Suprapubic skin (tissue), 4 donors: ENCODE results near the gene C6orf120. TPM values are rescaled to one million over a fixed set of nuclear protein-coding genes. Genes with fewer than 3 reads are reported as not detected.

Source experiments
- DNase-seq, 2 donors: peaks; one replicate each; pipeline ENCODE4 v3.0.0-alpha.2; 2019; ENCODE audit warnings: low spot score in 2 of 2
- H3K27ac ChIP-seq: fragments of 200-600 bp; sonication (generic); one replicate; pipeline ENCODE4 v1.5.1; 2019
- H3K27me3 ChIP-seq: fragments of 200-600 bp; sonication (generic); one replicate; pipeline ENCODE4 v1.5.1; 2019
- H3K36me3 ChIP-seq: fragments of 200-600 bp; sonication (generic); one replicate; pipeline ENCODE4 v1.5.1; 2019
- H3K4me1 ChIP-seq: fragments of 200-600 bp; sonication (generic); one replicate; pipeline ENCODE4 v1.5.1; 2019
- H3K4me3 ChIP-seq: fragments of 200-600 bp; sonication (generic); one replicate; pipeline ENCODE4 v1.5.1; 2019; ENCODE audit warnings: mild to moderate bottlenecking
- H3K9me3 ChIP-seq: fragments of 200-600 bp; sonication (generic); one replicate; pipeline ENCODE4 v1.5.1; 2019
- EP300 ChIP-seq: sonication (generic); formaldehyde crosslinking; IDR thresholded peaks from one replicate; pipeline ENCODE4 v1.6.1; 2017; ENCODE audit warnings: antibody characterized with exemption
- POLR2A ChIP-seq, 2 donors: fragments of 450-650 bp; IDR thresholded peaks; one replicate each; pipeline ENCODE4 v1.6.1; 2017; ENCODE audit warnings: antibody characterized with exemption in 2 of 2, mild to moderate bottlenecking in 2 of 2, moderate library complexity in 2 of 2
- POLR2AphosphoS5 ChIP-seq, 3 donors: sonication (generic); formaldehyde crosslinking; IDR thresholded peaks; one replicate each; pipeline ENCODE4 v1.6.1; 2017; ENCODE audit warnings: antibody characterized with exemption in 3 of 3
- WGBS: methylation state at CpG from one replicate; pipeline ENCODE4 v1.1.5; 2018; 5-methylcytosine and 5-hydroxymethylcytosine counted together
- total RNA-seq, 4 donors: library from RNA; depleted of rRNA; stranded (reverse); fragments of >200 nt; gene quantifications; one replicate each; pipeline ENCODE4 v1.1.0, GENCODE V29; 2016
- TF ChIP-seq, protein P1 (sequence below), 2 donors: fragments of 200-600 bp in 1 of 2; fragments of 450-650 bp in 1 of 2; sonication (generic) in 1 of 2; IDR thresholded peaks; one replicate each; pipeline ENCODE4 v1.5.1; 2016 to 2019; ENCODE audit warnings: antibody characterized with exemption in 2 of 2, mild to moderate bottlenecking in 1 of 2, moderate library complexity in 1 of 2

Gene C6orf120
- total RNA-seq, 4 donors from 2014 or later, result 19.4 to 23.1 (median 20.1) TPM

DNA sequence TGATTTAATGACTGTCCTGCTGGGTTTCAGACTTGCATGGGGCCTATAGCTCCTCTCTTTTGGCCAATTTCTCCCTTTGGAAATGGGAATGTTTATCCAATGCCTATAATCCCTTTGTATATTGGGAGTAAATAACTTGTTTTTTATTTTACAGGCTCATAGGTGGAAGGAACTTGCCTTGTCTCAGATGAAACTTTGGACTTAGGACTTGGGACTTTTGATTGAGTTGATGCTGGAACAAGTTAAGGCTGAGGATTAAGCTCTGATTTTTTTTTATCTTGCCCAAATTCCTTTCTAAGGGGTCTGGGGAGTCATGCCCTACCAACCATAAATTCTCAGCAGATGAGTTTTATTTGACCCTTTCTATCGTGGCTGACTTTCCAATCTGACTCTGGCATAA lies 23.6 kb upstream of the C6orf120 start:
- H3K4me1 ChIP-seq, result no peaks in the 10 kb centered on the region
- TF ChIP-seq POLR2AphosphoS5 (IDR thresholded peaks at IDR 0.05), result no peak
- TF ChIP-seq, protein P1, sequence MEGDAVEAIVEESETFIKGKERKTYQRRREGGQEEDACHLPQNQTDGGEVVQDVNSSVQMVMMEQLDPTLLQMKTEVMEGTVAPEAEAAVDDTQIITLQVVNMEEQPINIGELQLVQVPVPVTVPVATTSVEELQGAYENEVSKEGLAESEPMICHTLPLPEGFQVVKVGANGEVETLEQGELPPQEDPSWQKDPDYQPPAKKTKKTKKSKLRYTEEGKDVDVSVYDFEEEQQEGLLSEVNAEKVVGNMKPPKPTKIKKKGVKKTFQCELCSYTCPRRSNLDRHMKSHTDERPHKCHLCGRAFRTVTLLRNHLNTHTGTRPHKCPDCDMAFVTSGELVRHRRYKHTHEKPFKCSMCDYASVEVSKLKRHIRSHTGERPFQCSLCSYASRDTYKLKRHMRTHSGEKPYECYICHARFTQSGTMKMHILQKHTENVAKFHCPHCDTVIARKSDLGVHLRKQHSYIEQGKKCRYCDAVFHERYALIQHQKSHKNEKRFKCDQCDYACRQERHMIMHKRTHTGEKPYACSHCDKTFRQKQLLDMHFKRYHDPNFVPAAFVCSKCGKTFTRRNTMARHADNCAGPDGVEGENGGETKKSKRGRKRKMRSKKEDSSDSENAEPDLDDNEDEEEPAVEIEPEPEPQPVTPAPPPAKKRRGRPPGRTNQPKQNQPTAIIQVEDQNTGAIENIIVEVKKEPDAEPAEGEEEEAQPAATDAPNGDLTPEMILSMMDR (IDR thresholded peaks at IDR 0.05), result no peak
- TF ChIP-seq POLR2A (IDR thresholded peaks at IDR 0.05), result no peak
- no peak for TF ChIP-seq EP300
- H3K9me3 ChIP-seq, result no peaks in the 10 kb centered on the region
- H3K27me3 ChIP-seq, result no peaks in the 10 kb centered on the region
- DNase-seq, result no peak
- 67% methylated on average over 1 of the region's 1 CpG for WGBS
- no peak overlapping the region for H3K27ac ChIP-seq
- H3K36me3 ChIP-seq, result peaks cover 32% of the 10 kb centered on the region
- H3K4me3 ChIP-seq, result no peak overlapping the region

DNA sequence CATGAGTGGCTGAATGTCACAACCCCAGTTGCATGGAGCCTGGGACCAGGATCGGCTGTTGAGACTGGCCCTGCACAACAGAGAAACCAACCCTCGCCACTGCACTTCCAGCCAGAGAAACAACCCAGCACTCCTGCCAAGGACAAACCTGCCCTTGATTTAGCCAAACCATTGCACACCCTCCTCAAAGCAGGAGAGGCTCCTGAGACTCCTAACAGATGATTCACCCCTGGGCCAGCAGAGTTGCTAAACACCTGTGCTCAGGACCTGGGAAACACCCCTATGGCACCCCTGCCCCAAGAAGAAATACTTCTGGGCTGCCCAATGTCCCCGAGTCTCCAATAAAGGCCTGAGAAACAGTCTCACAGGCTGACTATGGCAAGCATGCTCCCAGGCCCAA lies 17.9 kb upstream of the C6orf120 start:
- peaks cover 8% of the 10 kb centered on the region for H3K9me3 ChIP-seq
- DNase-seq, result no peak
- TF ChIP-seq, protein P1 (IDR thresholded peaks at IDR 0.05), result no peak
- no peak for TF ChIP-seq EP300
- TF ChIP-seq POLR2A (IDR thresholded peaks at IDR 0.05), result no peak
- no peak overlapping the region for H3K4me3 ChIP-seq
- no peaks in the 10 kb centered on the region for H3K4me1 ChIP-seq
- no peaks in the 10 kb centered on the region for H3K27me3 ChIP-seq
- H3K36me3 ChIP-seq, result peaks cover 37% of the 10 kb centered on the region
- WGBS, result 100% methylated on average over 2 of the region's 3 CpGs
- no peak overlapping the region for H3K27ac ChIP-seq

DNA sequence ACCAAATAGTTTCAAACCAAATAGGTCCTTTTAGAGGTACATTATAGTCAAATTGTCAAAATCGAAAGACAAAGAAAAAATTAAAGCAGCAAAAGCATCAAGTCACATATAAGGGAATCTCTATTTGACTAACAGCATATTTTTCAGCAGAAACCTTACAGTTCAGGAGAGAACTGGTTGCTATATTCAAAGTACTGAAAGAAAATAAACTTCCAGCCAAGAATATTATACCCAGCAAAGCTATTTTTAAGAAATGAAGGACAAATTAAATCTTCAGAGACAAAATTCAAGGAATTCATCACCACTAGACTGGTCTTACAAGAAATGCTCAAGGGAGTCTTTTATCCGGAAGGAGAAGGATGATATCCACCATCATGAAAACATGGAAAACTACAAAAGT lies 16.1 kb upstream of the C6orf120 start:
- 95% methylated on average over 2 of the region's 2 CpGs for WGBS
- H3K4me3 ChIP-seq, result no peak overlapping the region
- H3K9me3 ChIP-seq, result peaks cover 8% of the 10 kb centered on the region
- no peaks in the 10 kb centered on the region for H3K4me1 ChIP-seq
- H3K27ac ChIP-seq, result no peak overlapping the region
- H3K27me3 ChIP-seq, result no peaks in the 10 kb centered on the region
- no peak for TF ChIP-seq POLR2A (IDR thresholded peaks at IDR 0.05)
- no peak for TF ChIP-seq EP300
- TF ChIP-seq, protein P1 (IDR thresholded peaks at IDR 0.05), result no peak
- TF ChIP-seq POLR2AphosphoS5 (IDR thresholded peaks at IDR 0.05), result no peak
- DNase-seq, result no peak
- H3K36me3 ChIP-seq, result peaks cover 29% of the 10 kb centered on the region

DNA sequence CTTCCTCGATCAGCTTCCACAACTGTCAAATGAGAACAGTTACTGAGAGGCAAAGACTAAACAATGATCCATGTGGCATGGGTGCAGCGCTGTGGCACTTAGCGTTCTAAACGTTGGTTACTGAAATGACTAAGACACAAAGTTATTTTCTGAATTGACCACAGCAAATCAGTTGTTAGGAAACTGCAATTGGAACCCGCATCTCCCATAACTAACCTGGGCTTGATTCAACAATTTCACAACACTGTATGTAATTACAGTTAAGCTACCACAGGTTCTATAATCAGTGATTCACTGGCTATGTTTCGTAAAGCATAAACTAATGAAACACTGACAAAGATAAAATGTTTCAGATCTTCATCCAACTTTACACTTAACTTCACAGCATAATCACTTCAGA lies 12.6 kb upstream of the C6orf120 start:
- TF ChIP-seq, protein P1 (IDR thresholded peaks at IDR 0.05), result no peak
- TF ChIP-seq POLR2A (IDR thresholded peaks at IDR 0.05), result no peak
- no peak for TF ChIP-seq EP300
- TF ChIP-seq POLR2AphosphoS5 (IDR thresholded peaks at IDR 0.05), result no peak
- no peaks in the 10 kb centered on the region for H3K4me1 ChIP-seq
- H3K4me3 ChIP-seq, result no peak overlapping the region
- no peaks in the 10 kb centered on the region for H3K27me3 ChIP-seq
- no peak for DNase-seq
- no peak overlapping the region for H3K27ac ChIP-seq
- H3K36me3 ChIP-seq, result peaks cover 18% of the 10 kb centered on the region
- whole genome bisulfite sequencing, result 86% methylated on average over 6 of the region's 6 CpGs
- peaks cover 8% of the 10 kb centered on the region for H3K9me3 ChIP-seq

DNA sequence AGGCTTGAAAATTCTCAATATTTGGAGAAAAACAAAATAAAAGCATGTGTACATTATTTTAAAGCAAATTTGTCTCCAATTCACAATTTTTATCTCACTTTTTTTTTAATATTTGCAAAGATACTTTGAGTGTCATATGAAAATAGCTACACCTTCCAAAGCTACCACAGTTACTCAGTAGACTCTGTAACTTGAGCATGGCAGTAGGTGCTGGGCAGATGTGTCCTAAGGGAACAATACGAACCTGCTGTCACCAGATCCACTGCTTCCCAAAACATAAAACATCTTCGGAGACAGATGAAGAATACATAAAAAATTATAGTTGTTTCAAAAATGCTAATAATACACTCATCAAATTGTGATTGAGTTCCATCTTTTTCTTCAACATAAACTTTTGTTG lies 10.7 kb upstream of the C6orf120 start:
- H3K9me3 ChIP-seq, result peaks cover under 1% of the 10 kb centered on the region
- WGBS, result 96% methylated on average over 2 of the region's 2 CpGs
- DNase-seq, result no peak
- H3K27ac ChIP-seq, result no peak overlapping the region
- H3K4me3 ChIP-seq, result no peak overlapping the region
- H3K36me3 ChIP-seq, result peaks cover 11% of the 10 kb centered on the region
- H3K4me1 ChIP-seq, result no peaks in the 10 kb centered on the region
- H3K27me3 ChIP-seq, result no peaks in the 10 kb centered on the region
- TF ChIP-seq POLR2AphosphoS5 (IDR thresholded peaks at IDR 0.05), result no peak
- no peak for TF ChIP-seq POLR2A (IDR thresholded peaks at IDR 0.05)
- TF ChIP-seq EP300, result no peak

DNA sequence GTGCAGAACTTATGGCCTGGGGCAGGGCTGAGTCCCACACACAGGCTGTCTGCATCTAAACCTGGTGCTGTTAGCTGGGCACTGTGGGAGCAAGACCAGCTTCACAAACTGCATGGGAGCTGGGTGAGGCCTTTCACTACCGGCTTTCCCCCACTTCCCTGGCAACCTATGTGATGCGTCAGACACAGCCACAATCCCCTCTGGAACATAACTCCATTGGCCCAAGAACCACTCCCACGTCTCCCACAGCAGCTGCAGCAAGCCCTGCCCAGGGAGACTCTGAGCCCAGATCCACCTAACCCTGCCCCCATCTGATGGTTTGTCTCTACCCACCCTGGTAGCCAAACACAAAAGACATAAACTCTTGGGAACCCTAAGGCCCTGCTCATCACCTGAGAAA lies 9.4 kb upstream of the C6orf120 start:
- no peak overlapping the region for H3K4me3 ChIP-seq
- no peaks in the 10 kb centered on the region for H3K27me3 ChIP-seq
- H3K9me3 ChIP-seq, result no peaks in the 10 kb centered on the region
- no peak overlapping the region for H3K27ac ChIP-seq
- WGBS, result 92% methylated on average over 2 of the region's 3 CpGs
- no peak for DNase-seq
- H3K4me1 ChIP-seq, result no peaks in the 10 kb centered on the region
- TF ChIP-seq EP300 (no peak), POLR2A (IDR thresholded peaks at IDR 0.05) (no peak), POLR2AphosphoS5 (IDR thresholded peaks at IDR 0.05) (no peak)
- TF ChIP-seq, protein P1 (IDR thresholded peaks at IDR 0.05), result no peak
- peaks cover 4% of the 10 kb centered on the region for H3K36me3 ChIP-seq
